Astrocyte (in vitro differentiated cells and primary cell): Measurements from ENCODE around the gene TAF3.

ENCODE experiments used
- CTCF ChIP-seq: IDR thresholded peaks from 2 replicates; pipeline ENCODE4 v1.5.1; 2011; ENCODE audit warnings: low read depth, mild to moderate bottlenecking, inconsistent platforms, low read length, moderate library complexity; ENCODE audit not compliant: insufficient read depth
- EZH2 ChIP-seq: IDR thresholded peaks from 2 replicates; pipeline ENCODE4 v1.6.1; 2012; ENCODE audit warnings: mild to moderate bottlenecking, low read length, inconsistent platforms; ENCODE audit not compliant: insufficient read depth

- no peak for TF ChIP-seq CTCF
- no peak for TF ChIP-seq EZH2
These were observed 235.9 kb downstream of the TAF3 start for GRCh38 chr10:8054244-8054493.
